SK-N-MC (cell line): ENCODE data around the gene LRBA.

ENCODE experiments used
- EZH2 ChIP-seq: fragments of 200-600 bp; sonication (generic); IDR thresholded peaks from one replicate; pipeline ENCODE4 v1.6.1; 2017; ENCODE audit warnings: antibody characterized with exemption
- POLR2AphosphoS5 ChIP-seq: IDR thresholded peaks from 2 replicates; pipeline ENCODE4 v1.6.1; 2012; ENCODE audit warnings: mild to moderate bottlenecking, low read depth, low read length, borderline replicate concordance

- no peak for TF ChIP-seq POLR2AphosphoS5
- no peak for TF ChIP-seq EZH2
Observed at GRCh38 chr4:150389896-150390530, 625.1 kb downstream of the LRBA start.
